NCI-H510A (cell line): Measurements from ENCODE around the gene MGP.
A peak's percentile ranks its signal among the peaks of the same experiment; 100 is the strongest.

Source experiments
- DNase-seq: peaks from one replicate; lab custom pipeline; 2025; lab: John Stamatoyannopoulos, UW

Gene MGP

DNA sequence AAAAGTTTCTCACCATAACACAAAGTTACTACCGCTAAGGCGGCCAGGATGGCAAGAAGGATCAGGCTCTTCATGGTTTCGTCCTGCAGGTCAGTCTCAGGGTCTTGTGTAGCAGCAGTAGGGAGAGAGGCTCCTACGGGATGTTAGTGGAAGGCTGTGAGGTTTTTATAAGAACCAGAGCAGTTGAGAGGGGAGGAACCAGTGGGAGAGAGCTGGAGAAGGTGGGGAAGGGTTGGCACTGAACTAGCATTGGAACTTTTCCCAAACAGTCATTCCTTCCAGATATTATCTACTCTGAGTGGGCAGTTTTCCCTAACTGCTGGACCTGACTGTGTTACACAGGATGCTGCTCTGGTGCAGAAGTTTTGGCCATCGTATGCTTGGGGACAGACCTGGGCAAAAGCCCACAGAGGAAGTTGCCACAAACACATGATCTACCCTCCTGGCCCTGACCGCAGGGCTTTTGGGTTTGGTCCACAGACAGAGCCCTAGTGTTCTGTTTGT lies at the start of gene MGP:
Gene MGP (minus strand): TSS at position 137 of the 504 bp plus-strand sequence. CDS start 63 bp downstream, at position 74.
- no peak for DNase-seq

DNA sequence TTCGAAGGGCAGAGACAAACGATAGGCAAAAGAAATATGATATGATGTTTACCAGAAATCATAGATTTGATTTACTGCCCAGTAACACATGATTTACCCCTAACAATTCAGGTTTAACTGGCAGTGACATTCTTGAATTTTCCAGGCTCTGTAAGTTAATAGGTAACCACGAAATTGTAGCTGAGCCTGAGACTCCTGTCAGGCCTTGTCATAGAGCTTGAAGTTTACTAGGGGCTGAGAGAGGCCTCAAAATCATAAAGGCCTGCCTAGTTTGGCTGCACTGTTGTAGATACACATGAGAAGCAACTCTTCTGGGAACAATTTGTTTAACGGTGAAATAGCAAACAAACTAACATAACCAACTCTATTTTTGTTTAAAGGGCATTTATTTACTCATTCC lies 49.4 kb upstream of the MGP start:
- no peak for DNase-seq

DNA sequence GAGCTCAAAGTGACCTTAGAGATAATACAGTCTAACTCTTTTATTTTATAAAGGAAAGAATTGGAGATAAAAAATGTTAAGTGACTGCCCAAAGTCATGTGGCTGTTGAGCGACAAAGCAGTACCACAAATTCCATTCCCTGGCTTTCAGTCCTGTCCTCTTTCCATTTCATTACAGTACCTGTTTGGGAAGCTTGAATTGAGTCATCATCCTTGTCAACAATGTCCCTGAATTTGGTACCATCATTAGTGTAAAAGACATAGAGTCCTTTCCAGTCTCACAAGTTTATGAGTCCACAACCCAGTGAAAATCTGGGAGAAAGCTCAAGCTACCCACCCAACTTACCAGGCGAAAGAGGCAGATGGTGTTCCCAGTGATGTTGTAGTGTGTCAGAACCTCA lies 48.9 kb upstream of the MGP start:
- no peak for DNase-seq

DNA sequence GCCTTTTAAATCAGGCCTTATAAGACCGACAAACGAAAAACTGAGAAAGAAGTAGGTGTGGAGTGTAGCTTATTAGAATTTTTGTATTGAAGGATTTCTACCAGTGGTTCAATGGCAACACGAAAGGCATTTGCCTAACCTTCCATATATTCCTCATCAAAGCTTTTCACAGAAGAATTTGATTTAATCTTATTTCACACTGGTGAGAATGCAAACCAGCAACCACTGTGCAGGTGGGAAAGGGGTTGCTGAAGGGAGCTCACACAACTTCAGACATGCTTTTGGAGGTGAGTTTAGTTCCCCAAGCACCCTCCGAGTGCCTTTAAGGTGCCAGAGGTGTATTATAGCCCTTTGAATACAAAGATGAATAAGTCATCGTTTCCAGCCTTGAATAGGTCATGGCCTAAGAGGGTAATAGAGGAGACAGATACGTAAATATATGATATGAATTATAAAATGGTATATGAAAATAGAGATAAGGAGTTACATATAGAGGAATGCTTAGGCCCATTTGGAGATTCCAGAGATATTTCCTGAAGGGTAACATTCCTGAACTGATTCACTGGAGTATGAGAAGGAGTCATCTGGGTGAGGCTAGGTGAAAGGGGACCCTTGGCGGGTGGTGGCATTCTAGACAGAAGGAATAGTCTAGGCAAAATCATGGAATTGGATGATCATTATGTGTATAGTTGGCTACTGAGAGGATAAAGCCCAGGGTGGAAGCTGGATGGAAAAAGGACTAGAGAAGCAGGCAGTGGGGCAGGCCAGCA lies 46.3 kb upstream of the MGP start:
- no peak for DNase-seq

DNA sequence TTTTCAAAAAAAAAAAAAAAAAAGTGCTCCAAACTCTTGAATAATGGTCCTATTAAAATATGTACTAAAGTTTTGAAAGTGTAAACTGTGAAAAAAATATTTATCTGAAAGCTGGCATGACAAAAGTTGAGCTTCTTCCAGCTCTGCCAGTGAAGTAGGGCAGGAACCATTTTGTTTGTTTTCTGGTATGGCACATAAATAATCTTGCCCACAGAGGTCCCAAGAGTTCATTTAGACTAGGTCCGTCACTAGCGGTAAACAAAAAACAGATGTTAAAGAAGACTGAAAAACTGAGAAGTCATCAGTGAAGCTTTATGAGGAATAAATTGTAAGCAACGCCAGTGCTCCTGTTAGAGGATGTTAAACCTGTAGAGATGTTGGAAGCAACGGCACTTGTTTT lies 45.7 kb upstream of the MGP start:
- no peak for DNase-seq

DNA sequence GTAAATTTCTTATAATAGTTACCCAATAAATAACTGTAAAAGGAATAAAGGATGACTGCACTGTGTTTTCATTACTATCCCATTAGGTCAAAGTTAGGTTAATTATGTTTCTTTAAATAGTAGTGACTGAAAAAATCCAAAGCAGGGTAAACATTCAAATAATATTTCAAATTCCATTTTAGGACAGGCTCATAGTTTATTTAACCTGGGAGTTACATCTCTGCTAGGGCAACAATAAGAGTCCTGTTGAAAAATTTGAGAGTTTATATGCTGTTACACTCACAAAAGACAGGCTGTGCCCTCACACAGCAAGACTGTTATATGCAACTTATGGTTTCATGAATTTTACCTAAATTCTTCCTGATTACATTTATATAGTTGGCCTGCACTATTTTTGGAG lies 44.6 kb upstream of the MGP start:
- DNase-seq: no peak

DNA sequence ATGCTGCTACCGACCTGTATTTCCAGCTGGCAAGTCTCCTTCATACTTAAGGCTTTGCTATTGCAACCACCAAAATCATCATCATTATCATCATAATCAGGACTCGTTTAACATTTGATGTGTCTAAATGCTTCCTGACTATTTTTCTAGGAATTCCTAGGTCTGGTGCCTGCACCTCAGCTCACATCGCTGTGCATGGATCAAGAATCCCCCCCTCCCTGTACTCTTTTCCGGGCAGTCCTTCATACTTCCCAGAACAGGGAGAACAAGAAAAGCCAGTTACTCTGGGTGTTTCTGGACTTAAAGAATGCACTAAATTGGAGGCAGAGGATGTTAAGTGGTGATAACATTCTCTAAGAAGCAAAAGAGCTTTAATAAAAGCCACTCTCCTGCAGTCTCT lies 43.3 kb upstream of the MGP start:
- DNase-seq: peak; percentile 53

DNA sequence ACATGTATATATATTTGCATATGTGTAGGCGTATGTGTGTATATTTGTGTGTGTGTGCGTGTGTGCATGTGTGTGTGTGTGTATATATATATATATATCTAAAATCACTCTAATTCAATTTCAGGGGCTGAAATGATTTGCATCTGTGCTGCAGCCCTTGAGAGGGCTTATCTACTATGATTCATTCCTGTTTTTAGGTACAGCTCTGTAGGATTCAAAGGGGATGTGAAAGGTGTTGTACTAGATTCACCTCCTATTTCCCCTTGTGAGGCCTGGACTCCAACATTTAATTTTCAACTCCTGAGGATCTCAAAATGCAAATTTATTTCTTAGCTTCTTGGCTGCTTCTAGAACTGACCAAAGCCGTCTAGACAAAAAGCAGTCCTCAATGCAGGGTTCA lies 41.6 kb upstream of the MGP start:
- DNase-seq: no peak

DNA sequence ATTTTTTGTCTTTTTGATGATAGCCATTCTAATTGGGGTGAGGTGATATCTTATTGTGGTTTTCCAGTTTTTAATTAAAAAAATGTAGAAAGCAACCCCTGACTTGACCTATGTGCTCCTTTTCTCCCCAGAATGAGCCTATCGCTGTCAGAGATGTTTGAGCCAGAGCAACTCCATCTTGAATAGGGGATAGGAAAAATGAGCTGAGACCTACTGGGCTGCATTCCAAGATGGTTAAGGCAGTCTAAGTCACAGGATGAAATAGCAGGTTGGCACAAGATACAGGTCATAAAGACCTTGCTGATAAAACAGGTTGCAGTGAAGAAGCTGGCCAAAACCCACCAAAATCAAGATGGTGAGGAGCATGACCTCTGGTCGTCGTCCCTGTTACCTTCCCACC lies 38.9 kb upstream of the MGP start:
- DNase-seq: no peak

DNA sequence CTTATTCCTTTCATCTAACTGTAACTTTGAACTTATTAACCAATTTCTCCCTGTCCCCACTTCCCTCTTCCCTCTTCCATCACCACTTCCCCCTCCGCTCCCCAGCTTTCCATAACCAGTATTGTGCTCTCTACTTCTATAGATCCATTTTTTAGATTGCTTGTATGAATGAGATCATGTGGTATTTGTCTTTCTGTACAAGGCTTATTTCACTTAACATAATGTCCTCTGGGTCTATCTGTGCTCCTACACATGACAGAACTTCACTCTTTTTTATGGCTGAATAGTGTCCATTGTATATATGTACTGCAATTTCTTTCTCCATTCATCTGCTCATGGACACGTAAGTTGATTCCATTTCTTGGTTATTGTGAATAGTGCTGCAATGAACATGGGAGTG lies 38.3 kb upstream of the MGP start:
- DNase-seq: no peak

DNA sequence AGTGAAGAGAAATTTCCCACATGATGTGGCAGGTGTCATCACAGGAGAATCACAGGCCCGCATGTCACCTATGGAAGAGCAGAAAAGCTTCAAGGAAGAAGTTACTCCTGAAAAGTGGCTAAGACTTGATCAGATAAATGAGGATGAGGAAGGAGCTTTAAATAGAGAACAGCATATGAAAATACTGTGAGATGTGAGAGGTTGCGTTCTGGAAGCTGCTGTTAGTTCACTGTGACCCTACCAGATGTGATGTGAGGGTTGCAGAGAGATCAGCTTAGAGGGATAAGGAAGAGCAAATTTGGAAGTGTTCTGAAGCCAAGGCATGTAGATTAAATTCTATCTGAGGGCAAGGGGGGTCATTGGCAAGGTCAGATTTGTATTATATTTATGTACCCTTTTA lies 35.6 kb upstream of the MGP start:
- DNase-seq: no peak

DNA sequence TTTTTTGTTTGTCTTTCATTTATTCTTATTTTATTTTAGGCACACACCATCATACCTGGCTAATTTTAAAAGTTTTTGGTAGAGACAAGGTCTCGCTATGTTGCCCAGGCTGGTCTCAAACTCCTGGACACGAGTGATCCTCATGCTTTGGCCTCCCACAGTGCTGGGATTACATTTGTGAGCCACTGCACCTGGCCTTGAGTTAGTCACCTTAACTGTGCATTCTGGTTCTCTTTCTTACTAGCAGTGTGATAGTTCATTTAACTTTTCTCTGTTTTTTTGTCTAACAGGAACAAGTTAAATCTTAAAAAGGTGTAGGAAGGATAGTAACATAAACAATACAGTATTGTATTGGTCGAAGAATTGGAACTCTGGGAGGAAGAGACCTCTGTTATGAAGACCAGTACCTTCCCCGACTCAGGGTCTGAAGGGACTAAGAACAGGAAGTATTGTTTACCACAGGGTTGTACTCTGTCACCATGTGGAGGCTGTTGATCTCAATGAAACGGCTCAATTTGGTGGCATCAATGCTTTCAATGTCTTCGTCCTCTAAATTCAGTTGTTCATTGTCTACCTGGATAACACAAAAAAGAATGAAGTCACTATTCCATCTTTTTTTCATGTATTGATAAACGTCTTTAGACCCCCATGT lies 34.9 kb upstream of the MGP start:
- DNase-seq: no peak

DNA sequence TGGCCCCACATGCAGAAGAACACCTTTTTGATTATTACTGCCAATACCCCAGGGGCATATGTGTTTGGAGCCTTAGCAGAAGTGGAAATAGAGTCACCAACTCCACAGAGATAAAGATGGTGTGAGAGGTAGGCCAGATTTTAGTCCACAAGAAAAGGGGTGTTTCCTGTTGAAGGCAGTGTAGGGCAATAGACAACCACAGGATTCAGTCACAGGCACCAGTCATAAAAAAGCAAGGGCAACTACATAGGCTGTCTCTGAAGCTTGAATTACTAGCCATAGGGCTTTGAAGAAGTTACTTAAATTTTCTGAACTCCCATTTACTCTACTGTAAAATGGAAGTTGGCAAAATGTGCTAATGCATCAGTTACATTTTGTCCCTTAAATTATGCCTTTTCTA lies 33.8 kb upstream of the MGP start:
- no peak for DNase-seq

DNA sequence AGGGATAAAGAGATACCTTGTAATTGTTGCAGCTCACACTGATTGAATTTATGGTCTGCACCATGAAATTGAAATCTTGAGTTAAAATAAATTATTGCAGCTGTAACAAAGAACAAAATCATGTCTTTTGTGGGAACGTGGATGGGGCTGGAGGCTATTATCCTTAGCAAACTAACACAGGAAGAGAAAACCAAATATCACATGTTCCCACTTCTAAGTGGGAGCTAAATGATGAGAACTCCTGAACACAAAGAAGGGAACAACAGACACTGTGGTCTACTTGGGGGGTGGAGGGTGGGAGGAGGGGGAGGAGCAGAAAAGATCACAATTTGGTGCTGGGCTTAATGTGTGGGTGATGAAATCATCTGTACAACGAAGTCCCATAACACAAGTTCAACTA lies 30.1 kb upstream of the MGP start:
- no peak for DNase-seq

DNA sequence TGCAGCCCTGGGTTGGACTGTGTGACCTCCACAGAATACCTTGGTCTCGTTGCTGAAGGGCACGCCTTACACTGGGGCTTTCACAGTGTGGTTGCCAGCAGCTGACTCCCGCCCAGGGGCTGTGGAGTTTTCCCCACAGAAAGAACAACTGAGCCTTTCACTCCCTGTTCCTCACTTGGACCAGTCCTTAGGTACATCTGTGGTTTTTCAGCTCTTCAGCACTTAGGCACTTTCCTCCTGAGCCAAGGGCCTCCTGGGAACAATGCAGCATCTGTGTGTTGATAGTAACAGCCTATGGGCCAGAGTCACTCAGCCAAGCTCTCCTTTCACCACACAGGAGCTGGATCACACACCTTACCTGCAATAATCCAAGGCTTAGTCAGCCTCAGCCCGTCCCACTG lies 27.7 kb upstream of the MGP start:
- no peak for DNase-seq

DNA sequence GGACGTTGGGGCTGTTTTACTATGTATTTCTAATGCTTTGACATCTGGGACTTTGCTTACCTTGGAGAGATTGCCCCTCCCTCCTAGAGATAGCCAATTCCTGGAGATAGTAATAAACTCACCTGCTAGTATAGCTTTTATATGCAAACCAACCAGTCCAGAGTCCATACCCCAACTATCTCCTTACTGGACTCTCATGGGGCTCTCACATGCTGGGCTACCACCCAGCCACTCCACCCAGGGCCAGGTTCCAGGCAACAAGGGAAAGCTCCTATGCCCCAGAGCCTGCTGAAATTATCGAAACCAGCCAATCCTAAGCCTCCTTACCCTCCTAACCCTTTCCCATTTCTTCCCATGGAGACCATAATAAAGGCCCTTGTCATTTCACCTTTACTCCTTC lies 25.5 kb upstream of the MGP start:
- no peak for DNase-seq

DNA sequence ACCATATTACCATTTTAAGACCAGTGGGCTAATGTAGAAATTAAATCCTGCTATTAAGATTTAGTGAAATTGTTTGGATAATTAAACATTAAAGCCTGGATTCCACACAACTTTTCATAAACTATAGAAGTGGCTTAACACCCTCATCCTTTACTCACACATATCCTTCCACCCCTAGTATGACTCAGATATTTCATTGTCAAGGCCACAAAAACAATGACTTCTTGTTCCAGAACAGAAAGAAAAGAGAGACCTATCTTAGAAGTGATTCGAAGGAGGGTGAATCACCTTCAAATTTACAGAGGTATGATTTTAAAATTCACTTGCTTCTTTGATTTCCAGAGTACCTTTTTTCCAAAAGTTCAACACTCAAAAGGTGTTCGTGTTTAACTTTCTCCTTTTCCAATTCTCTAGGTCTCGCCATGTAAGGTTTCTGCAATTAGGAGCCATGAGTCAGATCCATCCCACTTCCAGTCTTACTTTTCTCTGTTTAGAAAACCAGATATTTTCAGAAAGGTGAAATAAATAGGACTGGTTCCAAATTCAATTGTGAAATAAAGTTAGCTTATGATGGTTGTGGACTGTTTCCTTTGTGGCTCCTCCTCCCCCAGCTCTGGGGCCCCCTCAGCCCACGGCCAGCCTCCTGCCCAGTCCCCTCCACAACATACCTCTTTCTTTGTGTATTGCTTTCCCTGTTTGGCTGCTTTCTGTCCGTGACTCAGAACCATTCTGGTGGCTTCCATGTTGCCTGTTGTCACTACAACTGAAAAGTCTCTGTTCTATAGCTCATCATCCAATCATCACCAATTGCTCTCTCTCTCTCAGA lies 24.6 kb upstream of the MGP start:
- no peak for DNase-seq

DNA sequence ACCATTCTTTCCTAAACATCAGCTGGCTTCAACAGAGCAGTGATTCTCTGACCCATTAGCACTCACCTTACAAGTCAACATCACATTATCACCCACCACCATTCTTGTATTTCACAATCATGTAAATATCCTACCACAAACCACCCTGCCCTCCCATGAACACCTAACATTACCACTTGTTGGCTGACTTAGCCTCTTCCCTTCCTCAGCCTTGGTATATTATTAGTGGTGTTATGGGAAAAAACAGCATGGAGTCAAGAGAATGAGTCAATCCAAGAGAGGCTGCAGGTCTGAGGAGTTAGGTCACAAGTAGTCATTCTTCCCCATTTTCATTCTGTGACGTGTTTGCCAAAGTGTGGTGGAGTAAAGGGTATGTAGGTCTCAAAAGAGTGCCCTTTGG lies 22.3 kb upstream of the MGP start:
- no peak for DNase-seq

DNA sequence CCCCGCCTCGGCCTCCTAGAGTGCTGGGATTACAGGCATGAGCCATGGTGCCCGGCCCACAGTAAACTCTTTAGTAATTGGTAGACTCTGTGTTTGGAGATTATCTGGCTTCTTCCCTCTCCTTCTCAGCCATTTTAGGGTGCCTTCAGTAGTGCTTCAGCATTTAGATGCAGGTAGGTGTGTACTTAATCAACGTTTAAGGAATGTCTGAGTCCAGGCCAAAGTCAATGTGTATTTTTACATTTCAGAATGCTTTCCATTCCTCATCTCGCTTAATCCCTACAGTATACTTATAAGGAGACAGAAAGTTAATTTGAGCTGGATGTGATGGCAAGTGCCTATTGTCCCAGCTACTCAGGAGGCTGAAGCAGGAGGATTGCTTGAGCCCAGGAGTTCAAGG lies 20.5 kb upstream of the MGP start:
- no peak for DNase-seq

DNA sequence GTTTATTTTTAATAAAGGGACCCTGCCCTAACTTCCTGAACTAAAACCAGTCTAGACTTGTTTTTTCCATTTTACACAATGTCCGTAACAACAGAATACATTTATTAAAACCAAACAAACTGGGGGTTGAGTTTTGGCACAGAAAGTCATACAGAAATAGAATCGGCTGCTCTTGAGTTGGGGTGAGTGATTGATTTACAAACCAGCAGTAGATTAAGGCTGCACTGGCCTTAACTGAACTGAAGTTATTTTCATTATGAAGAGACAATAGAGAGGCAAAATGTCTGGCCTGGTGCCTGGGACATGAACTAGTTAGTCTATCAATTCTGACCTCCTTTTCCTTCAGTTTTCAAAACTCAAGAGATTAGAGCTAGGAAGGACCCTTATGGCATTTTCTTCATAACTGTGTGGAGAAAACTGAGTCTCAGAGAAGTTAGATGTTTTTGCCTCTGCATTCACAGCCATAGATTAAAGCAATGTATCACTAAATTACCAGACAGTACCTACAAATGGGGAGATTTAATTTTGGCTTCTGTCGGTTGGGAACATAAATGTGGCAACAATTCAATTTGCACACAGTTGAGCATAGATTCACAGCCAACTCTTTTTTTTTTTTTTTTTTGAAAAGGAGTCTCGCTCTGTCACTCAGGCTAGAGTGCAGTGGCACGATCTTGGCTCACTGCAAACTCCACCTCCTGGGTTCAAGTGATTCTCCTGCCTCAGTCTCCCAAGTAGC lies 19.8 kb upstream of the MGP start:
- no peak for DNase-seq

DNA sequence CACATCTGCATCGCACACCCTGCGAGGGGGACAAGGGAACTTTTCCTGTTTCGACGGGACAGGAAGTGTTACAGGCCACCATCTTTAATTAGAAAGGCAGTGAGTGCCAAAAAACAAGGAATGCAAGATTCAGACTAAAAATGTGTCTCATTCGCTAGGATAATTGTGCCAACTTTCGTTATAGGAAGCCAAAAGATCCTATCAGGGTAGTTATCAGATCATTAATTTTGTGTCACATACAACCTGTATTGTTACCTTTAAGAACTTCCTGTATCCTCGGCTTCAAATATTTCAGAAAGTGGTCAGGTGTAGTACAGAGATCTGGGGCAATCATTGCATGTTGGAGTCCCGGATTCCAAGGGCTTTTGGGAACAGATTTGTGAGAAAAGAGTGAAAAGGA lies 19.2 kb upstream of the MGP start:
- DNase-seq: no peak

DNA sequence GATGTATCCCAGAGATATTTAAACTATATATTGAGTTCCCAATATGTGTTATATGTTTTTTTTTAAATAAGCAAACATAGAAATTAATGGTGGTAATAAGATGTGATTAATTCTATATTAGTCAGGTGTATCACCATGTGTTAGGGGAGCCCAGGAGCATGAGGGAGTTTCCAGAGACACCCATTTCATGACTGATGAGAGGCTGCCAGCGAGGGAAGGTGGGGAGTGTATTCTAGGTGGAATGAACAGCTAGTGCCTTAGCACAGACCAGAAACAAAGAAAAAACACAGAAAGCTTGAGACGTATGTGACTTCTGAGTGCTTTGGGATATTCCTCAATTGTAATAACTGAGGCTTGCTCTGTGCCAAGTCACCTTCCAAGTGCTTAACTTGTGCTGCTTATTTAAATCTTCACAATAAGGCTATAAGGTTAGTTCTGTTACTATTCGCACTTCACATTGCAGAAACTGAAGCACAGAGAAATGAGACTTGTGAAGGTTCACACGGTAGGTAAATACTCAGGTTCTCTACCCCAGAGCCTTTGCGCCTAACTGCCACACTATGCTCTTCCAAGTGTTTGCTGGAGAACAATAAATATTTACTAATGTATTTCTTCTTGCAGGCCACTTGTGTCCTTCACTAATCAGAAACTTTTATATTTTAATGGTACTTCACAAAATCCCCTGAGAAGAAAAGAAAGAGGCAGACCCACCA lies 17.9 kb upstream of the MGP start:
- no peak for DNase-seq
